ENCODE measurements around the gene TMEM94.
A peak's percentile ranks its signal among the peaks of the same experiment; 100 is the strongest.
"Not testable (repeated sequence)": the region's sequence is repeated elsewhere in the genome, so short reads cannot be mapped to it uniquely, and the experiment has no call there.

The TMEM94 gene

DNA sequence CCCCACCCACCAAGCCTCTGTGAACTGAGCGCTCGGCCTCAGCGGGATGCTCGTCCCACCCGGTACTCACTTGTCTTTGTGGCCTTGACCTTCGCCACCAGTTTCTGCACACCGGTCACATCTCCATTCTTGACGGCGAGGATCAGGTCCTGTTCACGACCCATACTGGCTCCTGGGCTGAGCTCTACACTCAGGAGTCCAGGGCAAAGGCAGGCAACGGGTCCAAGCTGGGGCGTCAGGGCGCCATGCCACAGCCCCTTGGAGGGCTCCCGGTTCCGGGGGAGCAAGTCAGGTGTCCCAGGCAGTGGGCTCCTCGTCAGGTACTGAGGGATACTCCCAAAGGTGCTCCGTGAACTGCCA is 57.2 kb downstream of the TMEM94 start:
- no peak for TF ChIP-seq JUND (IDR thresholded peaks at IDR 0.05; ENCODE audit: low read depth)
- DNase-seq (ENCODE audit: low read depth in 1 of 2, low spot score in 1 of 2), result no peak
- in situ Hi-C loops (cut with HindIII; ENCODE audit: low pct_unique_long_range_greater_than_20kb, low sequenced_read_pairs), result no loop called here

DNA sequence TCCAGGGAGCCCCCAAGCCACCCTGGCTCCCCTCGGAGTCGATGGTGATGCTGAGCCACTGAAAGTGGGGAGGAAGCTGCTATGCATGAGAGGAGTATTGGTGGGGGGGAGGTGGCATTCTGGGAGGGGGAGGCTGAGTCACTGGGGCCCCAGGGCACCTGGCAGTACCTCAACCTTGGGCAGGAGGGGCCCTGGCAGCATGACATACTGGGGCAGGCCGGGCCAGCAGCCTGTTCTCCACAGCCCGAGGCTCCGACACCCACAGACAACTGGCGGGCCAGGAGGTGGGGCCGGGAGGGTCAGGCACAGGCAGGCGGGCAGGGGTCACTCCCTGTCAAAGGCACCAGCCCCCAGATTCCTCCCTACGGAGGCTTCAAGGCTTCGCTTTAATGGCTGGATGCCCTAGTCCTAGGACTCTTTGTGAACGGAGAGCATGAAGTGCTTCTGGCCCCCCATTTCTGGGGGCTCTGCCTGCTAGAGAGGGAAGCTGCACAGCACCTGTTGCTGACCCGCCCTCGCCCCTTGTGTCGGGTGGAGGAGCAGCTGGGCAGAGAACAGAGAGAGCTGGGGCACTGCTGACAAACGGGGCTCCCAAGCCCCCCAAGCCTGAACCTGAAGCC is 58.0 kb downstream of the TMEM94 start:
- TF ChIP-seq JUND (IDR thresholded peaks at IDR 0.05; ENCODE audit: low read depth), result no peak
- in situ Hi-C loops (cut with HindIII; ENCODE audit: low pct_unique_long_range_greater_than_20kb, low sequenced_read_pairs), result no loop called here
- DNase-seq (ENCODE audit: low read depth in 1 of 2, low spot score in 1 of 2), result peak; percentile 51 to 53

DNA sequence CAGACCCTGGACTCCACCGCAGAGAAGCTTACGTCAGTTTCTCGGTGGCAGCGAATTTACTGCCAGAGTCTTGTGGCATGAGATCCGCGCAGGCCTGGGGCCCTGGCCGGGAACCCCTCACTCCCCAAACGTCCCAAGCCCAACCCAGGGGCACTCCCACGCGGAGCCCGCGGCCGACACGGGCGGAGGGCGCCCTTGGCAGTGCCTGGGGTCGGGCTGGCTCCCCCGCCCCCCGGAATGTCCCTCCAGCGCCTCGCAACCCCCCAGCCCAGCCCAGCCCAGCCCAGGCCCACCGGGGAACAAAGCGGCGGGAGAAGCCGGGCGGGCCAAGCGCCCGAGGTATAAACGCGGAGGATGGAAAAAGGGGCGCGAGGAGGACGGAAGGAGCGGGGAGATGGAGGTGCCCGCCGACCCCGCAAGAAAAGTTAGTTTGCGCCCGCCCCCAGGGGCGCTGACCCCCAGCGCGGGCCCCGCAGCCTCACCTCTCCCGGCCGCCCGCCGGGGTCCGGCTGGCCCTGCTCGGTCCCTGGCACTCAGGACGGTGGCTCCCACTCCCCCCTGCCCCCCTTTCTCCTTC is 58.6 kb downstream of the TMEM94 start:
- no peak for DNase-seq (ENCODE audit: low read depth in 1 of 2, low spot score in 1 of 2)
- no peak for TF ChIP-seq JUND (IDR thresholded peaks at IDR 0.05; ENCODE audit: low read depth)
- in situ Hi-C loops (cut with HindIII; ENCODE audit: low pct_unique_long_range_greater_than_20kb, low sequenced_read_pairs), result no loop called here

DNA sequence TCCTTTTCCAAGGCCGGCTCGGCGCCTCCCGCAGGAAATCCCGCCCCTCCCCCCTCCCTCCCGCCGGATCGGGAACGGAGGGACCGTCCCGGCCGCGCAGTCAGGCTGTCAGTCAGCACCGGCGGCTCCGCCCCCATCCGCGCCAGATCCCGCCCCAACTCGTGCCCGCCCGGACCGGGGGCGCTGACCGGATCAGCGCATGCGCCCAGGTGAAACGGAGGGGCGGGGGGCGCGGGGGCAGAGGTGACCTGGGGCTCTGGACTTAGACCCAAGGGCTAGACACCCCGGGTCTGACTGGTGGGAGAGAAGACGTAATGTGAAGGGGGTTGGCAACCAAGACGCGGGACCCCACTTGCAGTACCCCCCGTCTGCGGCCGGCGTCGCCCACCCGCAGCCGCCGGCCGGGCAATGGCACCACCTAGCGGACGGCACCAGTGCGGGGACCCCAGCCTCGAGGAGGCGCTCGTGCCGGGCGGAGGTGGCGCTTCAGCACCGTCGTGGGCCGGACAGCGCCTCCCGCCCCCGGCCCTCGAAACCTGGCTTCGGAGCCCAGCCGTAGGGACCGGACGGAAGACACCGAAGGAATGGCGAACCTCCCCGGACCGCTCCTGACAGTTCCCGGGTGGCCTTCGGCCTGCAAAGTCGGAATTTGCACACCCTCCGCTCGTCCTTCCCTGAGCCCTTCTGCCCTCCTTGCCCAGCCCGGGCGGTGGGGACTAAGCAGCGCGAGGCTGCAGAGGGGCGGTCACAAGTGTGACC is 59.2 kb downstream of the TMEM94 start, which contains the start of gene CASKIN2:
TSS of gene CASKIN2 (minus strand) at position 42 of the 759 bp plus-strand sequence. CDS start 1,733 bp downstream, outside the sequence.
- in situ Hi-C loops (cut with HindIII; ENCODE audit: low pct_unique_long_range_greater_than_20kb, low sequenced_read_pairs), result no loop called here

DNA sequence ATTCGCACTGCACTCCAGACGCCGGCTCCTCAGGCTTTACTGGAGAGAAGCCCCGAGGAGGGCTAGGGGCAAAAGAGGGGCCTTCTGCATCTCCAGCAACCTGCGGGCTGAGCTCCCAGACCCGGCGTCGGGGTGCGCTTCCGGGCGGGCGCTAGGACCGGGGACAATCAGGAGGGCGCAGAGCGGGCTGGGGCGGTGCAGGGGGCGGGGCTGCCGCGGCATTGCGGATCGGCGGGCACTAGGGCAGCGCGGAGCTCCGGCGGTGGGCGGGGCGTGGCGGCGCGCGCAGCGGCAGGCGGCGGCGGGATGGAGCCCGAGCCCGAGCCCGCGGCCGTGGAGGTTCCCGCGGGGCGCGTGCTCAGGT is 59.8 kb downstream of the TMEM94 start, which contains the start of gene TSEN54:
TSS of gene TSEN54 (plus strand) at position 274 of the 364 bp plus-strand sequence. CDS start at position 307, 33 bp downstream.
- TF ChIP-seq JUND (IDR thresholded peaks at IDR 0.05; ENCODE audit: low read depth), result no peak
- peak; percentile 95 to 98 for DNase-seq (ENCODE audit: low read depth in 1 of 2, low spot score in 1 of 2)
- in situ Hi-C loops (cut with HindIII; ENCODE audit: low pct_unique_long_range_greater_than_20kb, low sequenced_read_pairs), result no loop called here

More for the DNA sequence above, 59.2 kb downstream of the TMEM94 start, which contains the start of gene CASKIN2:
- peak; percentile 97 to 100 for DNase-seq (ENCODE audit: low read depth in 1 of 2, low spot score in 1 of 2)
- TF ChIP-seq JUND (IDR thresholded peaks at IDR 0.05; ENCODE audit: low read depth), result no peak

DNA sequence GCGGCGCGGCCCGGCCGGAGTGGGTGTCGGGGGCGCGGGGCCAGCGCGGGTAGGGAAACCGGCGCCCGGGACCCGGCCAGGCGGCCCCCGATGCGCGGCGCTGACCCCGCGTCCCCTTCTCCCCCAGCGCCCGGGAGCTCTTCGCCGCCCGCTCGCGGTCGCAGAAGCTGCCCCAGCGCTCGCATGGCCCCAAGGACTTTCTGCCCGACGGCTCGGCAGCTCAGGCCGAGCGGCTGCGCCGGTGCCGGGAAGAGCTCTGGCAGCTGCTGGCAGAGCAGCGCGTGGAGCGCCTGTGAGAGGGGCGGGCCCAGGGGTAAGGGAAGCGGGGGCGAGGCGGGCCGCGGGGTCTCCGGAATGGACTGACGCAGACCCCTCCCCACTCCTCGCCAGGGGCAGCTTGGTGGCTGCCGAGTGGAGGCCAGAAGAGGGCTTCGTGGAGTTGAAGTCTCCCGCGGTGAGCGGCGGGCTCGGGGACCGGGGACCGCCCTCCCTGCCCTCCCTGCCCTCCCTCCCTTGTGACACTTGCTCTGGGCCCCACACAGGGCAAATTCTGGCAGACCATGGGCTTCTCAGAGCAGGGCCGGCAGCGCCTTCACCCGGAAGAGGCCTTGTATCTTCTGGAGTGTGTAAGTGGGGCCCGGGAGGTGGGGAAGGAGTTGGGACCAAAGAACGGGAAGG is 60.3 kb downstream of the TMEM94 start:
- no peak for TF ChIP-seq JUND (IDR thresholded peaks at IDR 0.05; ENCODE audit: low read depth)
- in situ Hi-C loops (cut with HindIII; ENCODE audit: low pct_unique_long_range_greater_than_20kb, low sequenced_read_pairs), result no loop called here
- DNase-seq (ENCODE audit: low read depth in 1 of 2, low spot score in 1 of 2), result peak; percentile 26 to 51

DNA sequence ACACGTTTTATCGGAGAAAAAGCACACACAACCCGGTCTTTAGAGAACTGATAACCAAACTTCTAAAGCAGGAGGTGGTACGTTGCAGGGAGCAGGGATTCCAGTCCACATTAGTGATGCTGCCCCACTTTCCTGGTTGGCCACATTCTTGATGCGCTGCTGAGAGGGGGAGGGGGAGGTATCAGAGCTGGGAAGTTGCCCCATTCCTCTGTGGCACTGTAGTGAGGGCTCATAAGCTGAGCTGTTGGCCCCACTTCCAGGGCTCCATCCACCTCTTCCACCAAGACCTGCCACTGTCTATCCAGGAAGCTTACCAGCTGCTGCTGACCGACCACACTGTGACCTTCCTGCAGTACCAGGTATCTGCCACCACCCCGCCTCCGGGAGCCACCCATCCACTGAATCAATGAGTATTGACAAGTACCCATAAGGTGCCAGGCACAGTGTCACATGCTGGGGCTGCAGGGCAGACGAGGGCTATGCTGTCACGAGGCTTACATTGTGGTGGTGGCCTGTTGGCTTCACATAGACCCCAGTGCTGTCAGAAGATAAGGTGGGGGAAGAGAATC is 60.9 kb downstream of the TMEM94 start:
- TF ChIP-seq JUND (IDR thresholded peaks at IDR 0.05; ENCODE audit: low read depth), result no peak
- DNase-seq (ENCODE audit: low read depth in 1 of 2, low spot score in 1 of 2), result peak; percentile 59 to 64
- in situ Hi-C loops (cut with HindIII; ENCODE audit: low pct_unique_long_range_greater_than_20kb, low sequenced_read_pairs), result no loop called here

DNA sequence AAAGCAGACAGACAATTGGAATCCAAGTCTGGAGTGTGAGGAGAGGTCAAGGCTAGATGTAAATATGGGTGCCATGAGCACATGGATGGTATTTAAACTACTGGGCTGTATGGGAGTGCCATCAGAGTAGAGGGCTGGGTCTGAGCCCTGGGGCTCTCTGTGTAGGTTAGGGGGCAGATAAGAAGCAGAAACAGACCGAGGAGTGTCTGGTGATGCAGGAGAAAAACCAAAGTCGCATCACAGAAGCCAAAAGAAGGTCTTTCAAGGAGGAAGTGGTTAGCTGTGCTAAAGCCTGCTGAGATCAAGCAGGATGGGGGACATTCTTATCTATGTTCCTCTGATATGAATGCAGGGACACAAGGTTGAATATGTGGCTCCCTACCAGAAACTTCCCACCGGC is 61.8 kb downstream of the TMEM94 start:
- in situ Hi-C loops (cut with HindIII; ENCODE audit: low pct_unique_long_range_greater_than_20kb, low sequenced_read_pairs), result no loop called here
- no peak for DNase-seq (ENCODE audit: low read depth in 1 of 2, low spot score in 1 of 2)
- no peak for TF ChIP-seq JUND (IDR thresholded peaks at IDR 0.05; ENCODE audit: low read depth)

DNA sequence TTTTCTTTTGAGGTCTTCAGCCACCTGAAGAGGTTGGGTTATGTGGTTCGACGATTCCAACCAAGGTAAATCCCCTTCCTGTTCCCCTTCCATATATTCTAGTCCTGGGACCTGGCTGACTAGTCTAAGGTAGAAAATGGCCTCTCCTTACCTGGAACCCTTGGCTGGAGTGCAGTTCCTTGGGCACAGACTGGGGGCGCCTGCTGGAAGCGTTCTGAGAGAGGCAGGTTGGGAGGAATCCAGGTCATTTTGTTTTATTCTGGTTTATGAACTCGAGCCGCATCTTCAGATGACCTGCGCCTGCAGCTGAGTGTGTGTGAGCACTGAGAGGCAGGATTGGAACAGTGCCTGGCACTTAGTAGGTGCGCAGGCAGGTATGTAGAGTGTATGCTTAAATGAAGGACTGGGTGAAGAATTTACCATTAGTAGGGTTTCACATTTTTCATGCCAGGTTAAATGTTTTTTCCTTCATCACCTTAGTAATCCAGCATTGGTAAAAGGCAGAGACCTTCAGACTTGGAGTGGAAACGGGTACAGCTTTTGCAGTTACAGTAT is 62.6 kb downstream of the TMEM94 start:
- in situ Hi-C loops (cut with HindIII; ENCODE audit: low pct_unique_long_range_greater_than_20kb, low sequenced_read_pairs), result no loop called here
- DNase-seq (ENCODE audit: low read depth in 1 of 2, low spot score in 1 of 2), result peak in 1 of 2 experiments; percentile 29
- no peak for TF ChIP-seq JUND (IDR thresholded peaks at IDR 0.05; ENCODE audit: low read depth)

DNA sequence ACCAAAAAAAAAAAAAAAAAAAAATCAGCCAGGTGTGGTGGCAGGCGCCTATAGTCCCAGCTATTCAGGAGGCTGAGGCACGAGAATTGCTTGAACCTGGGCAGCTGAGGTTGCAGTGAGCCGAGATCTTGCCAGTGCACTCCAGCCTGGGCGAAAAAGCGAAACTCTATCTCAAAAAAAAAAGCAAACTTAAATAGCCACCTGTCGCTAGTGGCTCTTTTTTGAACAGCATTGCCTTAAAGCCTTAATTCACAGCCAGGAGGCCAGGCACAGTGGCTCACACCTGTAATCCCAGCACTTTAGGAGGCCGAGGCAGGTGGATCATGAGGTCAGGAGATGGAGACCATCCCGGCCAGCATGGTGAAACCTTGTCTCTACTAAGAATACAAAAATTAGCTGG is 64.0 kb downstream of the TMEM94 start:
- in situ Hi-C loops (cut with HindIII; ENCODE audit: low pct_unique_long_range_greater_than_20kb, low sequenced_read_pairs); DNase-seq (ENCODE audit: low read depth in 1 of 2, low spot score in 1 of 2): not testable (repeated sequence)

DNA sequence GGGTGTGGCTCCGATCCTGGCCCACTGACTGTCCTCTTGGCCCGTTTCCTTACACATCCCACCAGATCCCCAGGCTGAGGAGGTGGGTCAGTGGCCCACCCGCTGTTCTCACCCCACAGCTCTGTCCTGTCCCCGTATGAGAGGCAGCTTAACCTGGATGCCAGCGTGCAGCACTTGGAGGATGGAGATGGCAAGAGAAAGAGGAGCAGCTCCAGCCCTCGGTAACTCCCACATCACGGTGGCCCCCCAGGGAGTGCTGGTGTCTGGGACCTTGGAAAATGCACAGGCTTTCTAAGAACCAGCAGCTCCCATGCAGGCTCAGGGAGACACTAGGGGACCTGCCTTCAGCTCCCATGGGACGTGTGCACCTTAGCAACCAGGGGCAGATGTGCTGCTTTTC is 64.9 kb downstream of the TMEM94 start:
- in situ Hi-C loops (cut with HindIII; ENCODE audit: low pct_unique_long_range_greater_than_20kb, low sequenced_read_pairs), result no loop called here
- no peak for TF ChIP-seq JUND (IDR thresholded peaks at IDR 0.05; ENCODE audit: low read depth)
- DNase-seq (ENCODE audit: low read depth in 1 of 2, low spot score in 1 of 2), result no peak
